ENCODE data around the gene YARS1. TPM values are rescaled to one million over a fixed set of nuclear protein-coding genes. Genes with fewer than 3 reads are reported as not detected.

Gene YARS1
- total RNA-seq, 1 donor from 2014 or later = 219 TPM

- Histone ChIP-seq H3K4me2 (ENCODE audit: low read length) (no peak overlapping the region), H3K9ac (ENCODE audit: low read length) (no peak overlapping the region), H3K27ac (ENCODE audit: low read depth, low read length) (no peak overlapping the region), H3K4me1 (ENCODE audit: insufficient read depth, low read length) (peaks cover 19% of the 10 kb centered on the region), H3K9me3 (ENCODE audit: insufficient read depth, low read depth, low read length) (no peaks in the 10 kb centered on the region), H2AFZ (ENCODE audit: low read depth, low read length) (no peak overlapping the region), H3K79me2 (ENCODE audit: insufficient read depth, low read length) (no peaks in the 10 kb centered on the region), H3K36me3 (ENCODE audit: insufficient read depth, low read length) (peaks cover 66% of the 10 kb centered on the region), H3K27me3 (ENCODE audit: insufficient read depth, low read length) (no peaks in the 10 kb centered on the region), H4K20me1 (ENCODE audit: insufficient read depth, low read length) (peaks cover 15% of the 10 kb centered on the region), H3K4me3 (ENCODE audit: insufficient read depth, low read depth, low read length) (no peak overlapping the region)
- DNase-seq (ENCODE audit: low read depth) = no peak
- no peak overlapping the region for H3K4me3 Mint-ChIP-seq (ENCODE audit: unreplicated experiment)
- peaks cover 33% of the 10 kb centered on the region for H3K36me3 Mint-ChIP-seq (ENCODE audit: low read depth, unreplicated experiment)
- peaks cover 16% of the 10 kb centered on the region for H3K4me1 Mint-ChIP-seq (ENCODE audit: low read depth, unreplicated experiment)
- no peak overlapping the region for H3K27ac Mint-ChIP-seq (ENCODE audit: unreplicated experiment)
- TF ChIP-seq, protein P1, sequence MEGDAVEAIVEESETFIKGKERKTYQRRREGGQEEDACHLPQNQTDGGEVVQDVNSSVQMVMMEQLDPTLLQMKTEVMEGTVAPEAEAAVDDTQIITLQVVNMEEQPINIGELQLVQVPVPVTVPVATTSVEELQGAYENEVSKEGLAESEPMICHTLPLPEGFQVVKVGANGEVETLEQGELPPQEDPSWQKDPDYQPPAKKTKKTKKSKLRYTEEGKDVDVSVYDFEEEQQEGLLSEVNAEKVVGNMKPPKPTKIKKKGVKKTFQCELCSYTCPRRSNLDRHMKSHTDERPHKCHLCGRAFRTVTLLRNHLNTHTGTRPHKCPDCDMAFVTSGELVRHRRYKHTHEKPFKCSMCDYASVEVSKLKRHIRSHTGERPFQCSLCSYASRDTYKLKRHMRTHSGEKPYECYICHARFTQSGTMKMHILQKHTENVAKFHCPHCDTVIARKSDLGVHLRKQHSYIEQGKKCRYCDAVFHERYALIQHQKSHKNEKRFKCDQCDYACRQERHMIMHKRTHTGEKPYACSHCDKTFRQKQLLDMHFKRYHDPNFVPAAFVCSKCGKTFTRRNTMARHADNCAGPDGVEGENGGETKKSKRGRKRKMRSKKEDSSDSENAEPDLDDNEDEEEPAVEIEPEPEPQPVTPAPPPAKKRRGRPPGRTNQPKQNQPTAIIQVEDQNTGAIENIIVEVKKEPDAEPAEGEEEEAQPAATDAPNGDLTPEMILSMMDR (IDR thresholded peaks at IDR 0.05; ENCODE audit: insufficient read depth, low read depth, low read length) = no peak
- TF ChIP-seq EZH2 (IDR thresholded peaks at IDR 0.05; ENCODE audit: insufficient read depth, low read length) = no peak
- FAIRE-seq = no peak
- H3K9me3 Mint-ChIP-seq (ENCODE audit: unreplicated experiment) = no peaks in the 10 kb centered on the region
- no peaks in the 10 kb centered on the region for H3K27me3 Mint-ChIP-seq (ENCODE audit: low read depth, unreplicated experiment)
These were observed 37.9 kb downstream of the YARS1 start for GRCh38 chr1:32779242-32779641.

GRCh38 chr1:32775640-32776337 is 41.4 kb downstream of the YARS1 start:
- Histone ChIP-seq H3K9ac (ENCODE audit: low read length) (peak overlapping the region; percentile 2), H2AFZ (ENCODE audit: low read depth, low read length) (no peak overlapping the region), H3K4me3 (ENCODE audit: insufficient read depth, low read depth, low read length) (no peak overlapping the region), H3K27ac (ENCODE audit: low read depth, low read length) (peak overlapping the region; percentile 46), H3K4me2 (ENCODE audit: low read length) (peak overlapping the region; percentile 37), H3K79me2 (ENCODE audit: insufficient read depth, low read length) (no peaks in the 10 kb centered on the region), H3K27me3 (ENCODE audit: insufficient read depth, low read length) (no peaks in the 10 kb centered on the region), H3K36me3 (ENCODE audit: insufficient read depth, low read length) (peaks cover 41% of the 10 kb centered on the region), H4K20me1 (ENCODE audit: insufficient read depth, low read length) (peaks cover 25% of the 10 kb centered on the region), H3K9me3 (ENCODE audit: insufficient read depth, low read depth, low read length) (no peaks in the 10 kb centered on the region), H3K4me1 (ENCODE audit: insufficient read depth, low read length) (peaks cover 14% of the 10 kb centered on the region)
- H3K27me3 Mint-ChIP-seq (ENCODE audit: low read depth, unreplicated experiment) = no peaks in the 10 kb centered on the region
- peaks cover 30% of the 10 kb centered on the region for H3K36me3 Mint-ChIP-seq (ENCODE audit: low read depth, unreplicated experiment)
- H3K4me3 Mint-ChIP-seq (ENCODE audit: unreplicated experiment) = peak overlapping the region; percentile 34
- H3K27ac Mint-ChIP-seq (ENCODE audit: unreplicated experiment) = peak overlapping the region; percentile 85
- TF ChIP-seq, protein P1 (IDR thresholded peaks at IDR 0.05; ENCODE audit: insufficient read depth, low read depth, low read length) = no peak
- TF ChIP-seq EZH2 (IDR thresholded peaks at IDR 0.05; ENCODE audit: insufficient read depth, low read length) = no peak
- DNase-seq (ENCODE audit: low read depth) (peak; percentile 80), FAIRE-seq (no peak)
- no peaks in the 10 kb centered on the region for H3K9me3 Mint-ChIP-seq (ENCODE audit: unreplicated experiment)
- H3K4me1 Mint-ChIP-seq (ENCODE audit: low read depth, unreplicated experiment) = peaks cover 28% of the 10 kb centered on the region

All from astrocyte (in vitro differentiated cells and primary cell).